DOHH2 (cell line): ENCODE measurements around the gene ZC3H7A.

Experiments used
- H3F3A ChIP-seq: fragments of 200-600 bp; sonication (generic), shearing (Covaris generic); 2 replicates; pipeline ENCODE4 v1.6.0; 2016; ENCODE audit warnings: antibody characterized with exemption, mild to moderate bottlenecking; ENCODE audit not compliant: control insufficient read depth, insufficient read depth
- H3K27ac ChIP-seq: fragments of 200-600 bp; sonication (generic); 2 replicates; pipeline ENCODE4 v1.5.1; 2014; ENCODE audit warnings: low read depth, mild to moderate bottlenecking, low read length, moderate library complexity
- H3K27me3 ChIP-seq: fragments of 200-600 bp; sonication (generic); 2 replicates; pipeline ENCODE4 v1.6.1; 2014; ENCODE audit warnings: mild to moderate bottlenecking, low read length, mixed read lengths; ENCODE audit not compliant: control insufficient read depth
- H3K36me3 ChIP-seq: fragments of 200-600 bp; sonication (generic); 2 replicates; pipeline ENCODE4 v1.6.1; 2014; ENCODE audit warnings: mild to moderate bottlenecking, low read length, moderate library complexity, mixed read lengths; ENCODE audit not compliant: control insufficient read depth
- H3K4me1 ChIP-seq: fragments of 200-600 bp; sonication (generic); 2 replicates; pipeline ENCODE4 v1.6.1; 2014; ENCODE audit warnings: mild to moderate bottlenecking, low read length, mixed read lengths; ENCODE audit not compliant: control insufficient read depth
- H3K4me2 ChIP-seq: fragments of 200-600 bp; sonication (generic); 2 replicates; pipeline ENCODE4 v1.6.0; 2014; ENCODE audit warnings: mild to moderate bottlenecking, low read length, moderate library complexity
- H3K4me3 ChIP-seq: fragments of 200-600 bp; sonication (generic); 2 replicates; pipeline ENCODE4 v1.5.1; 2014; ENCODE audit warnings: mild to moderate bottlenecking, low read length, mixed read lengths
- H3K79me2 ChIP-seq: fragments of 200-600 bp; sonication (generic); 2 replicates; pipeline ENCODE4 v1.6.1; 2014; ENCODE audit warnings: mild to moderate bottlenecking, low read length, mixed read lengths; ENCODE audit not compliant: control insufficient read depth
- H3K9me2 ChIP-seq: fragments of 200-600 bp; sonication (generic); replicated peaks from 2 replicates; pipeline ENCODE4 v1.6.1; 2014; ENCODE audit warnings: mild to moderate bottlenecking, low read length, mixed read lengths; ENCODE audit not compliant: control insufficient read depth
- H3K9me3 ChIP-seq: fragments of 200-600 bp; sonication (generic); 2 replicates; pipeline ENCODE4 v1.6.1; 2014; ENCODE audit warnings: antibody characterized with exemption, low read length, mixed read lengths; ENCODE audit not compliant: control insufficient read depth, insufficient read depth
- H4K20me1 ChIP-seq: fragments of 200-600 bp; sonication (generic); 2 replicates; pipeline ENCODE4 v1.6.0; 2014; ENCODE audit warnings: low read depth, mild to moderate bottlenecking, antibody characterized with exemption, low read length, moderate library complexity; ENCODE audit not compliant: control insufficient read depth, insufficient read depth
- EZH2phosphoT487 ChIP-seq: fragments of 200-600 bp; sonication (generic); IDR thresholded peaks from 2 replicates; pipeline ENCODE4 v1.6.1; 2017; ENCODE audit warnings: borderline replicate concordance, mild to moderate bottlenecking, antibody characterized with exemption, low read length, moderate library complexity, mixed read lengths
- TF ChIP-seq, protein P1 (sequence below): fragments of 200-600 bp; sonication (generic); IDR thresholded peaks from one replicate; pipeline ENCODE4 v1.5.1; 2014; ENCODE audit warnings: antibody characterized with exemption, mild to moderate bottlenecking, low read depth, low read length; ENCODE audit not compliant: poor library complexity, severe bottlenecking

Gene ZC3H7A

GRCh38 chr16:11784038-11784369, 13.1 kb downstream of the ZC3H7A start:
- no peak for TF ChIP-seq EZH2phosphoT487
- TF ChIP-seq, protein P1, sequence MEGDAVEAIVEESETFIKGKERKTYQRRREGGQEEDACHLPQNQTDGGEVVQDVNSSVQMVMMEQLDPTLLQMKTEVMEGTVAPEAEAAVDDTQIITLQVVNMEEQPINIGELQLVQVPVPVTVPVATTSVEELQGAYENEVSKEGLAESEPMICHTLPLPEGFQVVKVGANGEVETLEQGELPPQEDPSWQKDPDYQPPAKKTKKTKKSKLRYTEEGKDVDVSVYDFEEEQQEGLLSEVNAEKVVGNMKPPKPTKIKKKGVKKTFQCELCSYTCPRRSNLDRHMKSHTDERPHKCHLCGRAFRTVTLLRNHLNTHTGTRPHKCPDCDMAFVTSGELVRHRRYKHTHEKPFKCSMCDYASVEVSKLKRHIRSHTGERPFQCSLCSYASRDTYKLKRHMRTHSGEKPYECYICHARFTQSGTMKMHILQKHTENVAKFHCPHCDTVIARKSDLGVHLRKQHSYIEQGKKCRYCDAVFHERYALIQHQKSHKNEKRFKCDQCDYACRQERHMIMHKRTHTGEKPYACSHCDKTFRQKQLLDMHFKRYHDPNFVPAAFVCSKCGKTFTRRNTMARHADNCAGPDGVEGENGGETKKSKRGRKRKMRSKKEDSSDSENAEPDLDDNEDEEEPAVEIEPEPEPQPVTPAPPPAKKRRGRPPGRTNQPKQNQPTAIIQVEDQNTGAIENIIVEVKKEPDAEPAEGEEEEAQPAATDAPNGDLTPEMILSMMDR, result no peak
- H3K79me2 ChIP-seq, result peaks cover 86% of the 10 kb centered on the region
- H3K27ac ChIP-seq, result peak overlapping the region; percentile 91
- H3K27me3 ChIP-seq, result no peaks in the 10 kb centered on the region
- no peaks in the 10 kb centered on the region for H3K9me2 ChIP-seq
- H4K20me1 ChIP-seq, result no peaks in the 10 kb centered on the region
- peak overlapping the region; percentile 77 for H3K4me3 ChIP-seq
- H3K4me1 ChIP-seq, result peaks cover 68% of the 10 kb centered on the region
- peak overlapping the region; percentile 95 for H3K4me2 ChIP-seq
- no peaks in the 10 kb centered on the region for H3K9me3 ChIP-seq
- H3F3A ChIP-seq, result peaks cover 36% of the 10 kb centered on the region
- H3K36me3 ChIP-seq, result peaks cover 23% of the 10 kb centered on the region

DNA sequence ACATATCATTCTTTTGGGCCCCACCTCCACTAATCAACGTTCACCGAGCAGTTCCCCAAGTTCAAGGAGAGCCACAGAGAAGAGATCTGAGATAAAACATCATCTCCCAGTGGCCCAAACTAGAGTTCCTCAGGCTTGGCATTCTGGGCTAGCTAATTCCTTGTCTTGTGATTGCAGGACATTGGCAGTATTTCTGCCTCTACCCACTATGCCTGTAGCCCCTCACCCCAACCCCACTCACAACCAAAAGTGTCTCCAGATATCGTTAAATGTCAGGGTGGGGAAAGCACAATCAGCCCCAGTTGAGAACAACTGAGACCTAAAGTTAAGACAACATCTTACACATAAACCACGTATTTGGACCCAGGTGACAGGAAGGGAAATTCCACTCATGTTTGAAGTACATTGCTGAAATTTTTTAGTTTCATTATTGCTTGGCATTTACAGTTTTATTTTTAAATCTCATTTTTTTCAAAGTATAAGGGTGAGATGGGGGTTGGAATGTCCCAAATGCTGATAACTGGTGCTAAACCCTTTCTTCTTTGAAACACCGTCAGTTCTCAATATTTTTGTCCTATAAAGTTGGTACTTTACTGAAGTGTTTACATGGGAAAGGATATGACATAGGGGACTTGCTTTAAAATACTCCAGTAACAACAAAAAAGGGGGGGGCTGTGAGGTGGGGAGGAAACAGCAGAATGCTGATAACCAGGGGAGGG, 13.6 kb downstream of the ZC3H7A start:
- H3K36me3 ChIP-seq, result peaks cover 26% of the 10 kb centered on the region
- no peaks in the 10 kb centered on the region for H3K9me2 ChIP-seq
- peaks cover 36% of the 10 kb centered on the region for H3F3A ChIP-seq
- H3K4me3 ChIP-seq, result peak overlapping the region; percentile 77
- peaks cover 81% of the 10 kb centered on the region for H3K79me2 ChIP-seq
- H3K4me1 ChIP-seq, result peaks cover 66% of the 10 kb centered on the region
- H3K27ac ChIP-seq, result peak overlapping the region; percentile 91
- H3K9me3 ChIP-seq, result no peaks in the 10 kb centered on the region
- TF ChIP-seq, protein P1, result no peak
- TF ChIP-seq EZH2phosphoT487, result no peak
- H4K20me1 ChIP-seq, result no peaks in the 10 kb centered on the region
- no peaks in the 10 kb centered on the region for H3K27me3 ChIP-seq
- H3K4me2 ChIP-seq, result peak overlapping the region; percentile 95

DNA sequence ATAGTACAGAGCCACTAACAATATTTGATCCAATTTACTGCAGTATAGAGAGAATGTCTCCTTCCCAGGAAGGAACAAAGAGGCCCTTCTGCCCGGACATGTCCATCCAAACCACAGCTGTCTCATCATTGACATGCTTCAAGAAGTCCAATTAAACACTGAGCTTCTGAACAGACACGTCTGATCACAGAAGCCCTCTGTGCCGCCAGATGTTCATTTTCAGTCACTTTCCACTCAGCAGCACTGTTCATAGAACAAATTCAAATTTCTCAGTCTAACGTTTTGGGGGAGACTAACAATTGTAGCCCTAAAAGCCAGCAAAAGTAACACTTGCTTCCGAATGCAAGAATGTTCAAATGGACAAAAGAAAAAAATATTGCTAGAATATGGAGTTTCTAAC, 15.3 kb downstream of the ZC3H7A start:
- Histone ChIP-seq H3K4me2 (peak overlapping the region; percentile 95), H3K9me2 (no peaks in the 10 kb centered on the region), H3K4me1 (peaks cover 61% of the 10 kb centered on the region), H3K79me2 (peaks cover 65% of the 10 kb centered on the region), H4K20me1 (no peaks in the 10 kb centered on the region), H3K27ac (peak overlapping the region; percentile 91), H3F3A (peaks cover 36% of the 10 kb centered on the region), H3K4me3 (peak overlapping the region; percentile 77), H3K9me3 (no peaks in the 10 kb centered on the region), H3K27me3 (no peaks in the 10 kb centered on the region), H3K36me3 (peaks cover 31% of the 10 kb centered on the region)
- no peak for TF ChIP-seq EZH2phosphoT487
- TF ChIP-seq, protein P1, result no peak
